HFF-Myc (cell line): Measurements from ENCODE around the gene HMOX2.

ENCODE experiments used
- DNase-seq: peaks from one replicate; pipeline ENCODE4 v3.0.0-alpha.2; 2011; ENCODE audit warnings: low read depth; ENCODE audit errors: extremely low read depth
- H3K4me3 ChIP-seq: replicated peaks from 2 replicates; pipeline ENCODE4 v1.5.1; 2011; ENCODE audit warnings: low read depth, mild to moderate bottlenecking, control low read depth, low read length
- TF ChIP-seq, protein P1 (sequence below): IDR thresholded peaks from 2 replicates; pipeline ENCODE4 v1.5.1; 2012; ENCODE audit warnings: mild to moderate bottlenecking, low read depth, low read length, control low read depth; ENCODE audit errors: missing control alignments

The HMOX2 gene

DNA sequence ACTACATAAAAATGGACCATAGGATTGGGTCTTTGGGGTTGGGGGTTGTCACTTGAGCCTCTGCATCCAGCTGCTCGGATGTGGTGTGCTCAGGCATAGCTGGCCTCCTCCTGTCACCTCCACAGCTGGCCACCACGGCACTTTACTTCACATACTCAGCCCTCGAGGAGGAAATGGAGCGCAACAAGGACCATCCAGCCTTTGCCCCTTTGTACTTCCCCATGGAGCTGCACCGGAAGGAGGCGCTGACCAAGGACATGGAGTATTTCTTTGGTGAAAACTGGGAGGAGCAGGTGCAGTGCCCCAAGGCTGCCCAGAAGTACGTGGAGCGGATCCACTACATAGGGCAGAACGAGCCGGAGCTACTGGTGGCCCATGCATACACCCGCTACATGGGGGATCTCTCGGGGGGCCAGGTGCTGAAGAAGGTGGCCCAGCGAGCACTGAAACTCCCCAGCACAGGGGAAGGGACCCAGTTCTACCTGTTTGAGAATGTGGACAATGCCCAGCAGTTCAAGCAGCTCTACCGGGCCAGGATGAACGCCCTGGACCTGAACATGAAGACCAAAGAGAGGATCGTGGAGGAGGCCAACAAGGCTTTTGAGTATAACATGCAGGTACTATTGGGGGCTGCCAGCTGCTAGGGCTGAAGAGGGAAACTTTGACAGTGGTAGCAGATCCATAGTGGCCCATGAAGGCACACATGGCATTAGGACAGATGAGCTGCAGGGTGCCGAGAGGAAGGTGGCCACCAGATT, 31.6 kb downstream of the HMOX2 start:
- TF ChIP-seq, protein P1, sequence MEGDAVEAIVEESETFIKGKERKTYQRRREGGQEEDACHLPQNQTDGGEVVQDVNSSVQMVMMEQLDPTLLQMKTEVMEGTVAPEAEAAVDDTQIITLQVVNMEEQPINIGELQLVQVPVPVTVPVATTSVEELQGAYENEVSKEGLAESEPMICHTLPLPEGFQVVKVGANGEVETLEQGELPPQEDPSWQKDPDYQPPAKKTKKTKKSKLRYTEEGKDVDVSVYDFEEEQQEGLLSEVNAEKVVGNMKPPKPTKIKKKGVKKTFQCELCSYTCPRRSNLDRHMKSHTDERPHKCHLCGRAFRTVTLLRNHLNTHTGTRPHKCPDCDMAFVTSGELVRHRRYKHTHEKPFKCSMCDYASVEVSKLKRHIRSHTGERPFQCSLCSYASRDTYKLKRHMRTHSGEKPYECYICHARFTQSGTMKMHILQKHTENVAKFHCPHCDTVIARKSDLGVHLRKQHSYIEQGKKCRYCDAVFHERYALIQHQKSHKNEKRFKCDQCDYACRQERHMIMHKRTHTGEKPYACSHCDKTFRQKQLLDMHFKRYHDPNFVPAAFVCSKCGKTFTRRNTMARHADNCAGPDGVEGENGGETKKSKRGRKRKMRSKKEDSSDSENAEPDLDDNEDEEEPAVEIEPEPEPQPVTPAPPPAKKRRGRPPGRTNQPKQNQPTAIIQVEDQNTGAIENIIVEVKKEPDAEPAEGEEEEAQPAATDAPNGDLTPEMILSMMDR, result no peak
- H3K4me3 ChIP-seq, result no peak overlapping the region
- DNase-seq, result no peak

DNA sequence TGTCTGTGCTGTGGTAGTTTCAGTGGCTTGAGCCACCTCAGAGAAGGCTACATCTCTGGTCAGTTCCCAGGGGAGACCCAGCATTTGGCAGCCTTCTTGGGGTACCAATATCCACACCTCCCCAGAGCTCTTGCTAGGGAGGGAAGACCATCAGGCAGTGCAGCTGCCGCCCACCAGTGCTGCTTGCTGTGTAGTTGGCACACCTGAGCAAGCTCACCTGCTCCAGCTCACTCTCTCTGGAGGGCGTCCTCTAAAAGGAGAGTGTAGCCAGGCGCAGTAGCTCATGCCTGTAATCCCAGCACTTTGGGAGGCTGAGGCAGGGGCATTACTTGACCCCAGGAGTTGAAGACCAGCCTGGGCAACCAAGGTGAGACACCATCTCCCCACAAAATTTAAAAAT, 32.6 kb downstream of the HMOX2 start:
- no peak overlapping the region for H3K4me3 ChIP-seq
- TF ChIP-seq, protein P1, result no peak
- no peak for DNase-seq

DNA sequence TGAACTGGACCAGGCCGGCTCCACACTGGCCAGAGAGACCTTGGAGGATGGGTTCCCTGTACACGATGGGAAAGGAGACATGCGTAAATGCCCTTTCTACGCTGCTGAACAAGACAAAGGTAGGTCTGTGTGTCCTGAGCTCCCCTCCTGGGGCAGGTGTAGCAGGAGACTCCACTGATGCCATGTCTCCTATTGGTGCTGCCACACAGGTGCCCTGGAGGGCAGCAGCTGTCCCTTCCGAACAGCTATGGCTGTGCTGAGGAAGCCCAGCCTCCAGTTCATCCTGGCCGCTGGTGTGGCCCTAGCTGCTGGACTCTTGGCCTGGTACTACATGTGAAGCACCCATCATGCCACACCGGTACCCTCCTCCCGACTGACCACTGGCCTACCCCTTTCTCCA, 33.2 kb downstream of the HMOX2 start:
- no peak for DNase-seq
- TF ChIP-seq, protein P1, result no peak
- no peak overlapping the region for H3K4me3 ChIP-seq

DNA sequence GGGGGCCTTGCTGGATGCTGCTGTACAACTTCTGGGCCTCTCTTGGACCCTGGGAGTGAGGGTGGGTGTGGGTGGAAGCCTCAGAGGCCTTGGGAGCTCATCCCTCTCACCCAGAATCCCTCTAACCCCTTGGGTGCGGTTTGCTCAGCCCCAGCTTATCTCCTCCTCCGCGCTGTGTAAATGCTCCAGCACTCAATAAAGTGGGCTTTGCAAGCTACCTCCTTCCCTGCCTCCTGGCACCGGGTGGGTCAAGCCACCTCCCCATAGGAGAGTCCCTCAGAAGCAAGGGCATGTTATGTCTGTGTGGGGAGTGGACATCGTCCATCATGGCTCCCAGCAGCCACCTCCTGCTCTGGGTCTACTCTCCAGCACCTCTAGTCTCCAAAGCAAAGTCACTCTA, 33.9 kb downstream of the HMOX2 start:
- TF ChIP-seq, protein P1, result no peak
- no peak for DNase-seq
- no peak overlapping the region for H3K4me3 ChIP-seq

DNA sequence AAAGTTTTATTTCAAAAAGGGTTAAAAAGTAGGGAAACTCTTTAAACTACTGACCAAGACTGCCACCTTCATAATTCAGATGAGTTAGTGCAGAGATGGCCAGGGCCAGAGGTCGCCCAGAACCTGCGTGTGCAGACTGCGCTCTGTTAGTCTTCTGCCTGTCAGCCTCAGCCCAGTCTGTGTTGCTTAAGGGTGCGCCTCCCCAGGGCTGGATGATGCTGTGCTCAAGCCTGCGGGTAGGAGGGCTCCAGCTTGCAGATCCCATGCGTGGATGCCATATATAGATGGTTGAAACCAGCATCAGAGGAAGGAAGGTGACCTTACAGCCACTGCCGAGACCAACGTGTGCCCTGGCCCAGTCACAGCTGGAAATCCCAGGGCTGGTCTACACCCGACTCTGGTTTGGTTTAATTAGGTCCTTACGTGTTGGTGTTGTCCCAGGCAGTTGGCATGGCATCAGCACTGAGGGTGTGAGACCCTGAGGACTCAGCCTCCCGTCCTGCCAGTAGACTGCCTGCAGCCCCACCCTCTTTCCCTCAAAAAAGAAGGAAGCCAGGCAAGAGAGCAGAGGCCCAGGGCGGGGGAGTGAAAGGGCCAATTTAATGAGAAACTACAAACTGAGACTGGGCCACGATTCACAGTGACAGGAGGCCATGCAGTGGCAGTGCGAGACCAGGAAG, 34.7 kb downstream of the HMOX2 start:
- H3K4me3 ChIP-seq, result no peak overlapping the region

DNA sequence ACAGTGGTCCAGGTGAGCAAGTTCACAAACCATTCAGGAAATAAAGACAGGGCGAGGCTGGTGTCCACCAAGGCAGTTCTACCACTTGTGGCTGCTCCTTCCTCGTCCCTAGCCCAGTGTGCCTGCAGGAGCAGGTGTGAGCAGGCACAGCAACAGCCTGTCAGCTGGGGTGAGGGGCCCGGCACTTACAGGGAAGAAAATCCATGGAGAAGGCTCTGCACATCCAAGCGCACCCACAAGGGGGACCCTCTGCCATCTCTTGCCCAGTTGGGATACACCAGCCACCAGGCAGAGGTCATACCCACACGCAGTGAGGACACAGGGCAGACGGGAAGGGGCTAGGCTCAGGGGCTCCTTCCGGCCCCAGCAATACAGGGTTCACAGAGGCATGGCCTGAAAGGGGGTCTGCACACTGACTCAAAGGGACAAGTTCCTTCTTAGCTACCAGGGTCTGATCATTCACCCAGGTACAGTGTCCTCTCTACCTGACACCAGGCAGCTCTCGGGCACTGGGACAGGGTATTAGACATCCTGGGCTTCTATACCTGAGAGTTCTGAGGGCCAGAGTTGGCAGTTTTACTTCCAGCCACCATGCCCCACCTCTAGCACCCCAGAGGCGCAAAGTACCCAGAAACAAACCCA, 35.4 kb downstream of the HMOX2 start:
- no peak for DNase-seq
- TF ChIP-seq, protein P1, result peak; percentile 63
- no peak overlapping the region for H3K4me3 ChIP-seq

More for the DNA sequence above, 34.7 kb downstream of the HMOX2 start:
- DNase-seq, result no peak
- TF ChIP-seq, protein P1, result no peak
